PC-3 (cell line): ENCODE data around the gene SMNDC1. TPM values are rescaled to one million over a fixed set of nuclear protein-coding genes. Genes with fewer than 3 reads are reported as not detected.

Experiments
- ATAC-seq: fragments of 200-7000 bp; cut with Tn5 transposase; 2 replicates; pipeline ENCODE4 v1.9.1; 2020; ENCODE audit warnings: mild to moderate bottlenecking, moderate library complexity
- BruUV-seq: library from RNA; stranded (reverse); fragments of 400-500 nt; replicated peaks from 2 replicates; lab custom pipeline; 2021; lab: Mats Ljungman, UMichigan
- CTCF ChIA-PET: fragments of 300-600 bp; sonication (Branson Sonifier 250); formaldehyde crosslinking; loops from one replicate; lab custom pipeline; 2022; ENCODE audit warnings: antibody characterized with exemption; lab: Charles Lee
- POLR2A ChIA-PET: fragments of 300-600 bp; sonication (Branson Sonifier 250); formaldehyde crosslinking; loops from one replicate; lab custom pipeline; 2022; ENCODE audit warnings: antibody characterized with exemption; ENCODE audit not compliant: unreplicated experiment; lab: Charles Lee
- DNase-seq: peaks from one replicate; pipeline ENCODE4 v3.0.0-alpha.2; 2015
- H2AFZ ChIP-seq: fragments of 300-600 bp; sonication (generic); 2 replicates; pipeline ENCODE4 v1.6.0; 2016; ENCODE audit warnings: antibody characterized with exemption, low read length
- H3F3A ChIP-seq: fragments of 300-600 bp; sonication (generic); one replicate; pipeline ENCODE4 v1.6.0; 2017; ENCODE audit warnings: antibody characterized with exemption, low read length, control low read depth, mild to moderate bottlenecking; ENCODE audit not compliant: unreplicated experiment
- H3K27ac ChIP-seq: fragments of 300-600 bp; sonication (generic); 2 replicates; pipeline ENCODE4 v1.5.1; 2016; ENCODE audit warnings: mild to moderate bottlenecking, low read length
- H3K27me3 ChIP-seq: fragments of 300-600 bp; sonication (generic); 2 replicates; pipeline ENCODE4 v1.6.1; 2016; ENCODE audit warnings: low read length, mixed read lengths
- H3K36me3 ChIP-seq: fragments of 300-600 bp; sonication (generic); 2 replicates; pipeline ENCODE4 v1.6.1; 2016; ENCODE audit warnings: low read depth, mixed run types, low read length, mixed read lengths
- H3K4me1 ChIP-seq: fragments of 300-600 bp; sonication (generic); 2 replicates; pipeline ENCODE4 v1.5.1; 2016; ENCODE audit warnings: low read length; ENCODE audit not compliant: insufficient read depth
- H3K4me2 ChIP-seq: fragments of 300-600 bp; sonication (generic); 2 replicates; pipeline ENCODE4 v1.6.0; 2016; ENCODE audit warnings: low read length
- H3K4me3 ChIP-seq: fragments of 300-600 bp; sonication (generic); 2 replicates; pipeline ENCODE4 v1.5.1; 2016; ENCODE audit warnings: mild to moderate bottlenecking, low read length, mixed read lengths
- H3K79me2 ChIP-seq: fragments of 300-600 bp; sonication (generic); 2 replicates; pipeline ENCODE4 v1.6.1; 2017; ENCODE audit warnings: low read length, mixed read lengths
- H3K9ac ChIP-seq: fragments of 300-600 bp; sonication (generic); 2 replicates; pipeline ENCODE4 v1.6.0; 2016; ENCODE audit warnings: mild to moderate bottlenecking, low read length
- H3K9me2 ChIP-seq: fragments of 300-600 bp; sonication (generic); replicated peaks from 2 replicates; pipeline ENCODE4 v1.6.1; 2016; ENCODE audit warnings: mixed run types, low read length, mixed read lengths
- H3K9me3 ChIP-seq: fragments of 300-600 bp; sonication (generic); 2 replicates; pipeline ENCODE4 v1.6.1; 2016; ENCODE audit warnings: low read length, mixed read lengths
- H4K20me1 ChIP-seq: fragments of 300-600 bp; sonication (generic); 2 replicates; pipeline ENCODE4 v1.6.1; 2016; ENCODE audit warnings: low read length, mixed read lengths
- CTCF ChIP-seq: fragments of 300-600 bp; sonication (generic); conservative IDR thresholded peaks from 2 replicates; pipeline ENCODE4 v1.5.1; 2017; ENCODE audit warnings: antibody characterized with exemption, low read depth, mild to moderate bottlenecking, low read length
- EZH2 ChIP-seq: fragments of 300-600 bp; sonication (generic); IDR thresholded peaks from one replicate; pipeline ENCODE4 v1.6.1; 2017; ENCODE audit warnings: antibody characterized with exemption, mild to moderate bottlenecking, low read length; ENCODE audit not compliant: unreplicated experiment
- EZH2phosphoT487 ChIP-seq: fragments of 300-600 bp; sonication (generic); IDR thresholded peaks from 2 replicates; pipeline ENCODE4 v1.6.1; 2018; ENCODE audit warnings: mild to moderate bottlenecking, antibody characterized with exemption, low read length, borderline replicate concordance
- intact Hi-C: fragments of 100-400 bp; cut with micrococcal nuclease; formaldehyde crosslinking; loops from 2 replicates; pipeline ENCODE4 v1.9.0; 2023
- total RNA-seq: library from RNA; depleted of rRNA; stranded (reverse); fragments of >200 nt; gene quantifications from 2 replicates; pipeline ENCODE4 v1.2.3, GENCODE V29; 2014

SMNDC1 gene
- total RNA-seq, 1 experiment from 2014 or later: 16.3 TPM

GRCh38 chr10:110311357-110311949 is 6.7 kb upstream of the SMNDC1 start:
- ChIA-PET CTCF (interaction anchor here (0.6 kb wide), 1 partner anchor 42 kb away, joined by 3 read pairs; no protein-coding TSS in a partner anchor), POLR2A (interaction anchor here (1.0 kb wide), 1 partner anchor 187 kb away, joined by 4 read pairs; no protein-coding TSS in a partner anchor)
- DNase-seq: peak; percentile 76
- peaks cover 27% of the 10 kb centered on the region for H3K4me1 ChIP-seq
- no TSS peak for BruUV-seq
- peak overlapping the region; percentile 35 for H3K27ac ChIP-seq
- intact Hi-C loops: loop anchor here (1.0 to 2.0 kb wide), 4 partner anchors 41 to 185 kb away; no protein-coding TSS in a partner anchor
- H3K79me2 ChIP-seq: no peaks in the 10 kb centered on the region
- no peaks in the 10 kb centered on the region for H3K27me3 ChIP-seq
- peak overlapping the region; percentile 54 for H3K4me2 ChIP-seq
- no peak overlapping the region for H2AFZ ChIP-seq
- no peaks in the 10 kb centered on the region for H3K36me3 ChIP-seq
- H3F3A ChIP-seq: no peaks in the 10 kb centered on the region
- no peak overlapping the region for H3K4me3 ChIP-seq
- peak overlapping the region; percentile 46 for H3K9ac ChIP-seq
- H3K9me2 ChIP-seq: no peaks in the 10 kb centered on the region
- H3K9me3 ChIP-seq: no peaks in the 10 kb centered on the region
- TF ChIP-seq EZH2 (no peak), CTCF (peak; percentile 73)
- ATAC-seq: peak; percentile 65
- no peaks in the 10 kb centered on the region for H4K20me1 ChIP-seq

GRCh38 chr10:110310741-110311140 is 6.0 kb upstream of the SMNDC1 start:
- POLR2A ChIA-PET: interaction anchor here (0.6 to 1.0 kb wide), 6 partner anchors 25 to 253 kb away, joined by 3 to 4 read pairs (median 4); no protein-coding TSS in a partner anchor
- H3K79me2 ChIP-seq: no peaks in the 10 kb centered on the region
- H3K9me3 ChIP-seq: no peaks in the 10 kb centered on the region
- peak overlapping the region; percentile 13; the same call in 1 of the 2 replicates for H3K27ac ChIP-seq
- ATAC-seq (peak; percentile 33), DNase-seq (no peak)
- no peak overlapping the region for H3K4me3 ChIP-seq
- no peaks in the 10 kb centered on the region for H3K36me3 ChIP-seq
- H3K9me2 ChIP-seq: no peaks in the 10 kb centered on the region
- no peak overlapping the region for H3K4me2 ChIP-seq
- H3K27me3 ChIP-seq: no peaks in the 10 kb centered on the region
- no peaks in the 10 kb centered on the region for H3F3A ChIP-seq
- CTCF ChIA-PET: interaction anchor here (0.6 to 0.8 kb wide), 2 partner anchors 43 to 435 kb away, joined by 3 read pairs; no protein-coding TSS in a partner anchor
- H2AFZ ChIP-seq: no peak overlapping the region
- H3K4me1 ChIP-seq: peaks cover 34% of the 10 kb centered on the region
- TF ChIP-seq EZH2phosphoT487 (no peak), CTCF (no peak), EZH2 (no peak)
- peak overlapping the region; percentile 46 for H3K9ac ChIP-seq
- no peaks in the 10 kb centered on the region for H4K20me1 ChIP-seq
- intact Hi-C loops: loop anchor here (1.0 to 2.0 kb wide), 4 partner anchors 42 to 186 kb away; no protein-coding TSS in a partner anchor
- no TSS peak for BruUV-seq

- H2AFZ ChIP-seq: no peak overlapping the region
- no peaks in the 10 kb centered on the region for H3K9me2 ChIP-seq
- DNase-seq: peak; percentile 75
- ChIA-PET CTCF (no interaction called here), POLR2A (no interaction called here)
- no peaks in the 10 kb centered on the region for H3F3A ChIP-seq
- no TSS peak for BruUV-seq
- H3K4me1 ChIP-seq: peaks cover 41% of the 10 kb centered on the region
- peaks cover 20% of the 10 kb centered on the region for H3K79me2 ChIP-seq
- peaks cover 5% of the 10 kb centered on the region; the same call in 1 of the 2 replicates for H3K36me3 ChIP-seq
- H4K20me1 ChIP-seq: peaks cover 12% of the 10 kb centered on the region
- H3K27me3 ChIP-seq: no peaks in the 10 kb centered on the region
- no peaks in the 10 kb centered on the region for H3K9me3 ChIP-seq
- peak overlapping the region; percentile 24; the same call in 1 of the 2 replicates for H3K4me2 ChIP-seq
- H3K9ac ChIP-seq: no peak overlapping the region
- peak overlapping the region; percentile 49 for H3K27ac ChIP-seq
- intact Hi-C loops: loop anchor here (5.0 kb wide), 2 partner anchors 259 to 609 kb away; partner anchors contain the start of genes BBIP1, SHOC2 and SMC3
- no peak for ATAC-seq
- TF ChIP-seq CTCF (no peak), EZH2 (no peak), EZH2phosphoT487 (no peak)
- H3K4me3 ChIP-seq: no peak overlapping the region
These were observed 3.1 kb upstream of the SMNDC1 start for GRCh38 chr10:110307805-110308204.
